Thymus (tissue), 11 donors: Measurements from ENCODE around the gene HK3. TPM values are rescaled to one million over a fixed set of nuclear protein-coding genes. Genes with fewer than 3 reads are reported as not detected.

Source experiments
- DNase-seq, 9 donors: peaks; one replicate each; pipeline ENCODE4 v3.0.0-alpha.2; 2013; ENCODE audit warnings: low spot score in 9 of 9, low read depth in 6 of 9, missing footprints in 1 of 9
- H3K27ac ChIP-seq, 2 donors: one replicate each; pipeline ENCODE4 v1.5.1; 2013; ENCODE audit warnings: control low read depth in 1 of 2, low read depth in 1 of 2, low read length in 1 of 2, mild to moderate bottlenecking in 1 of 2, moderate library complexity in 1 of 2
- H3K27me3 ChIP-seq, 2 donors: one replicate each; pipeline ENCODE4 v1.5.1; 2013; ENCODE audit warnings: low read length in 1 of 2; ENCODE audit not compliant: control insufficient read depth in 2 of 2, insufficient read depth in 1 of 2
- H3K36me3 ChIP-seq, 2 donors: one replicate each; pipeline ENCODE4 v1.5.1; 2013; ENCODE audit warnings: low read length in 1 of 2, mild to moderate bottlenecking in 1 of 2, moderate library complexity in 1 of 2; ENCODE audit not compliant: control insufficient read depth in 2 of 2, insufficient read depth in 2 of 2
- H3K4me1 ChIP-seq, 2 donors: one replicate each; pipeline ENCODE4 v1.5.1; 2013; ENCODE audit warnings: low read length in 2 of 2; ENCODE audit not compliant: control insufficient read depth in 2 of 2, insufficient read depth in 2 of 2
- H3K4me3 ChIP-seq, 2 donors: one replicate each; pipeline ENCODE4 v1.5.1; 2013; ENCODE audit warnings: low read length in 2 of 2, control low read depth in 1 of 2, mild to moderate bottlenecking in 1 of 2
- H3K9me3 ChIP-seq, 2 donors: one replicate each; pipeline ENCODE4 v1.5.1; 2013; ENCODE audit warnings: low read length in 1 of 2, mild to moderate bottlenecking in 1 of 2; ENCODE audit not compliant: control insufficient read depth in 2 of 2, insufficient read depth in 1 of 2
- WGBS: extraction: QIAGEN DNeasy Blood & Tissue Kit; methylation state at CpG from one replicate; pipeline ENCODE4 v1.1.7; 2013; 5-methylcytosine and 5-hydroxymethylcytosine counted together
- polyA plus RNA-seq: library from polyadenylated mRNA; stranded (reverse); fragments of 200-250 nt; gene quantifications from one replicate; pipeline ENCODE4 v1.2.3, GENCODE V29; 2013
- total RNA-seq: library from RNA; stranded (reverse); fragments of 120-200 nt; gene quantifications from one replicate; pipeline ENCODE4 v1.2.4, GENCODE V29; 2013
- donor health status: healthy.

Gene HK3
- total and polyA plus RNA-seq, 2 donors: 3.2 to 38.9 TPM

DNA sequence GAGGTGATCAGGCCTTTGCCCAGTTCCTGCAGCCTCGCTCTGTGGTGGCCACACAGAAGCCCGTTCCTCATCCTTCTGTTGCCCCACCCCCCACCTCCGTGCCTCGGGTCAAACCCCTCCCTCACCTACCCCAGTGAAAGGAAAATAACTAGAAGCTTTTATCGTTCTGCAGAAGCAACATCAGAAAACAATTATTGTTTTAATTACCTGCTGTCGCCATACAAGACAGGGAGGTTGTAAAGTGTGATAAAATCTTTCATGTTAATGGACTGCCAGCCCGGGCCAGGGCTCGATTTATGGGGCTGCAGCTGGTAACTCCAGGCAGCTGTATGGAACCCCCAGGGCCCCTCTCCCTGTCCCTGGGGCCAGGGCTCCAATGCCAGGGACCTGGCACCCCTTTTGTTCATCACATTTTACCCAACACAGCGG lies 68.1 kb downstream of the HK3 start:
- no peaks in the 10 kb centered on the region for H3K9me3 ChIP-seq
- H3K27me3 ChIP-seq: peaks cover 0 to 2% of the 10 kb centered on the region in 2 donors
- no peak overlapping the region for H3K4me3 ChIP-seq
- no peak overlapping the region for H3K27ac ChIP-seq
- H3K36me3 ChIP-seq: no peaks in the 10 kb centered on the region
- WGBS: 38% methylated on average over 9 of the region's 9 CpGs
- no peaks in the 10 kb centered on the region for H3K4me1 ChIP-seq
- DNase-seq: no peak

Other genes with a start within 250 kb of the HK3 start
- 0.28 TPM for gene UNC5A, start 88.8 kb downstream of the HK3 start, total RNA-seq
- 0.30 TPM for gene UNC5A, start 88.8 kb downstream of the HK3 start, polyA plus RNA-seq
- 44.4 TPM for gene UIMC1, start 107.4 kb upstream of the HK3 start, total RNA-seq
- 51.8 TPM for gene UIMC1, start 107.4 kb upstream of the HK3 start, polyA plus RNA-seq
- gene ZNF346, start 123.3 kb upstream of the HK3 start, total RNA-seq: 14.5 TPM
- 8.0 TPM for gene ZNF346, start 123.3 kb upstream of the HK3 start, polyA plus RNA-seq
- gene FGFR4, start 187.6 kb upstream of the HK3 start, total RNA-seq: 0.28 TPM
- gene FGFR4, start 187.6 kb upstream of the HK3 start, polyA plus RNA-seq: 1.7 TPM
- gene NSD1, start 234.4 kb upstream of the HK3 start, total RNA-seq: 34.1 TPM
- 10.9 TPM for gene NSD1, start 234.4 kb upstream of the HK3 start, polyA plus RNA-seq